Measurements from ENCODE around the gene BRME1.
"Not testable (repeated sequence)": the region's sequence is repeated elsewhere in the genome, so short reads cannot be mapped to it uniquely, and the experiment has no call there.

DNA sequence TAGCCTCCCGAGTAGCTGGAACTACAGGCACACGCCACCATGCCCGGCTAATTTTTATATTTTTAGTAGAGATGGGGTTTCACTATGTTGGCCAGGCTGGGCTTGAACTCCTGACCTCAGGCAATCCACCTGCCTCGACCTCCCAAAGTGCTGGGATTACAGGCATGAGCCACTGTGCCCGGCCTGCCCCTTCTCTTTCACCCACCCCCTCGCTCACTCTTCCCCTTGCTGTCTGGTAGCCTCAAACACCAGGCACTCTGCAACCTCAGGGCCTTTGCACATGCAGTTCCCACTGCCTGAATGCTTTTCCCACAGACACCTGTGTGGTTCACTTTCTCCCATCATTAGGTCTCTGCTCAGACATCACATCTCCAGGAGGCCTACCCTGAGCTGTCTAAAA is 16.2 kb upstream of the BRME1 start:
- not testable (repeated sequence) for TF ChIP-seq SIN3A (IDR thresholded peaks at IDR 0.05; ENCODE audit: borderline replicate concordance, low read depth, low read length); FOXK2 (IDR thresholded peaks at IDR 0.05); ZNF775 (CRISPR knock-in tag; IDR thresholded peaks at IDR 0.05; ENCODE audit: borderline replicate concordance); ZNF790 (CRISPR knock-in tag; IDR thresholded peaks at IDR 0.05; ENCODE audit: borderline replicate concordance); POLR2A (IDR thresholded peaks at IDR 0.05; ENCODE audit: insufficient read depth in 1 of 2, low read depth in 2 of 2, low read length in 2 of 2); ZNF781 (CRISPR knock-in tag; IDR thresholded peaks at IDR 0.05; ENCODE audit: borderline replicate concordance, not compliant biosample characterization)
